ENCODE results near the gene THUMPD2.

The THUMPD2 gene

DNA sequence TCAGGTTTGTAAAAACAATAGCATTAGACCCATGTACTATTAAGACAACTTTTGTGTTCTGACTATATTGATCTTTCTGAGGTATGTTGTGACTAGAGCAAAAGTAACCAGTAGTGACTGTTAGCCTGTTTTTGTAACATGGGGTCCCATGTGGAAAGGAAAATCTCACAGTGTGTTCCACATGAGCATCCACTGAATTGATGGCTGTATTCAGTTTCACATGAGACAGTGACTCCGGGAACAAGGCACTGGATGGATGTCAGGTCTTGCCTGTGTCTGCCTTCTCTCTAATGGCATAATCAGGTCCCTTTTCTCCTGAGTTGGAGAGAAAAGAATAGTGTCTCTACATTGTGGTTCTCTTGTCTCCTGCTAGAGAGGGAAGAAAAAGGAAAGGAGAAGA, 85.8 kb downstream of the THUMPD2 start:
- TF ChIP-seq ZNF274 (IDR thresholded peaks at IDR 0.05; ENCODE audit: low read depth, low read length), result no peak

DNA sequence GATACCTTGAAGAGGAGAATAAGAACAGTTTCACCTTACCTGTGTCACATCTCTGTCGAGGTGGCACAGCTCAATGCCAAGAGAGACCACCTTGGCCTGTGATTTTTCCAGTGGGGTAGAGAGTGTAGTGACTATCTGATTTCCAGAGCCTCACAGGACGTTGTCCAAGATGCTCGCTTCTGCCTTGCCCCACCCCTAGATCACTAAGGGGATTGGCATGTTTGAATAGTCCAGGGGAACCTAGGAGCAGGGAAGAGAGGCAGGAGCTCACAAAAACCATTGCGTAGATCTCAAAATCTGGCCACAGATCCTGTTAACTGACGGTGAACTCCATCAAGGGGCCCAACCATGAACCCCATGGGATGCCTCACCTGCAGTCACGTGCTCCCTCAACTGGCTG, 89.2 kb downstream of the THUMPD2 start:
- no peak overlapping the region for H3K4me3 ChIP-seq (ENCODE audit: low read length)
- TF ChIP-seq ZNF274 (IDR thresholded peaks at IDR 0.05; ENCODE audit: low read depth, low read length), result no peak

More for the DNA sequence above, 85.8 kb downstream of the THUMPD2 start:
- no peak overlapping the region for H3K4me3 ChIP-seq (ENCODE audit: low read length)

DNA sequence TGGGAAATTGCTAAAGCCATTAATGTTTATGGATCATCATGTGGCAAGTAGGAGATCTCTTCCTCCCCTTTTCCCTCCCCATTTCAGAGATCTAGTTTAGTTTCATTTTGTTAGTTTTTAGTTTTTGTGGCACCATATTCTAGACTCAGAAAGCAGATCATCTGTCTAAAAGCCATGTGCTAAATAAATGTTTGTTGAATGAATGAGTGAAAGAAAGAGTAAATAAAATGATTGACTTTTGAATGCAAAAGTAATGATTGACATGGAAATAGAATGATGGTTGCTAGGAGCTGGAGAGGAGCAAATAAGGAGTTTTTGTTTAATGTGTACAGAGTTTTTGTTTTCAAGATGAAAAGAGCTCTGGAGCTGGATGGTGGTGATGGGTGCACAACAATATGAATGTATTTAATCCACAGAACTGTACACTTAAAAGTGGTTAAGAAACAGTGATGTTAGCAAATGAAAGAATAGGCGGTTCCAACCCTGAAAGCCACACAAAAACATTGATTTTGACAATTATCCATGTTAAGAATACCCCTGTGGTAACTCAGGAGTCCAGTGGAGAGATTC, 89.7 kb downstream of the THUMPD2 start:
- no peak for TF ChIP-seq ZNF274 (IDR thresholded peaks at IDR 0.05; ENCODE audit: low read depth, low read length)
- H3K4me3 ChIP-seq (ENCODE audit: low read length), result no peak overlapping the region

DNA sequence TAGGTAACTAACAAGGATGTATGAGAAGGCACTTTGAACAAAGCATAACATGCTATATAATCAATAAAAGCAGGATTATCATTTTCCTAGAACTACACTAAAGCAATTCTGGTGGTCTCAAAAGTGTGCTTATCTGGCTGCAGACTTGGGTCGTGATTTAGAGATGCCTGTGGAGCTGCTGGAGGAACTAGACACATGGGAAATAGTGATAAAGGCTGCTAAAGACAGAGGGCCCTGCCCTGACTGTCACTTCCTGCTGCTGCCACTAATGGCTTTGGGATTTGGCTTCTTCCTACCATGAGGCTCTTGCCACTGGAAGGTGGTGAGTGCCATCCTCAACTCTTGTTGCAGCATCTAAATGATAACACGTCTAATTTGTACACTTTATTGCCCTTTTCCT, 90.9 kb downstream of the THUMPD2 start:
- no peak overlapping the region for H3K4me3 ChIP-seq (ENCODE audit: low read length)
- no peak for TF ChIP-seq ZNF274 (IDR thresholded peaks at IDR 0.05; ENCODE audit: low read depth, low read length)

DNA sequence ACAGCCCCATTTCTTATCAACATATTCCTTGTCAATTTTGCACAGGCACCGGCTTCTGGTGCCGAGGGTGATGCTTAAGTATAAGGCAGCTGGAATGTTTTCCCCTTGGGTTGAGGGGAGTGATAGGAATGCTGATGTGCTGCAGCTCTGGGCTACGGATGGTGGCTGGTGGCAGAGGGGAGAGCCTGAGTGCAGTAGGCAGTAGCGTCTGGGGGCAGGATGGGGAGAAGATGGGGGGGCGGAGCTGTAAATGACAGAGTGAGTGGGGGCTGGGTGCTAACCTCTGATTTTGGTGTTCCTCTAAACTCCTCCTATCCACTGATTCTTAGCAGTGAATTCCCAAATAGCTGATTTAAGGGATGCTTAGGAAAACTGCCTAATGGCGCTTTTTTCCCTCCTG, 92.6 kb downstream of the THUMPD2 start:
- TF ChIP-seq ZNF274 (IDR thresholded peaks at IDR 0.05; ENCODE audit: low read depth, low read length), result no peak
- H3K4me3 ChIP-seq (ENCODE audit: low read length), result no peak overlapping the region

Measured in GM08714 (cell line).